Mesenteric fat pad (tissue), 1 donor: Measurements from ENCODE around the gene HIVEP3. TPM values are rescaled to one million over a fixed set of nuclear protein-coding genes. Genes with fewer than 3 reads are reported as not detected.

ENCODE experiments used
- DNase-seq: peaks from one replicate; pipeline ENCODE4 v3.0.0-alpha.2; 2020; ENCODE audit warnings: low spot score
- total RNA-seq: library from RNA; stranded (reverse); fragmentation: NEBNext Ultra II Directional; extraction: Animal tissue kit (Norgen Biotek cat#: 25700); gene quantifications from one replicate; pipeline ENCODE4 v1.2.1, GENCODE V29; 2021
- donor health status: DM: yes; HTN: yes; CAD: no.

The HIVEP3 gene
- total RNA-seq, 1 donor from 2014 or later: 19.9 TPM

DNA sequence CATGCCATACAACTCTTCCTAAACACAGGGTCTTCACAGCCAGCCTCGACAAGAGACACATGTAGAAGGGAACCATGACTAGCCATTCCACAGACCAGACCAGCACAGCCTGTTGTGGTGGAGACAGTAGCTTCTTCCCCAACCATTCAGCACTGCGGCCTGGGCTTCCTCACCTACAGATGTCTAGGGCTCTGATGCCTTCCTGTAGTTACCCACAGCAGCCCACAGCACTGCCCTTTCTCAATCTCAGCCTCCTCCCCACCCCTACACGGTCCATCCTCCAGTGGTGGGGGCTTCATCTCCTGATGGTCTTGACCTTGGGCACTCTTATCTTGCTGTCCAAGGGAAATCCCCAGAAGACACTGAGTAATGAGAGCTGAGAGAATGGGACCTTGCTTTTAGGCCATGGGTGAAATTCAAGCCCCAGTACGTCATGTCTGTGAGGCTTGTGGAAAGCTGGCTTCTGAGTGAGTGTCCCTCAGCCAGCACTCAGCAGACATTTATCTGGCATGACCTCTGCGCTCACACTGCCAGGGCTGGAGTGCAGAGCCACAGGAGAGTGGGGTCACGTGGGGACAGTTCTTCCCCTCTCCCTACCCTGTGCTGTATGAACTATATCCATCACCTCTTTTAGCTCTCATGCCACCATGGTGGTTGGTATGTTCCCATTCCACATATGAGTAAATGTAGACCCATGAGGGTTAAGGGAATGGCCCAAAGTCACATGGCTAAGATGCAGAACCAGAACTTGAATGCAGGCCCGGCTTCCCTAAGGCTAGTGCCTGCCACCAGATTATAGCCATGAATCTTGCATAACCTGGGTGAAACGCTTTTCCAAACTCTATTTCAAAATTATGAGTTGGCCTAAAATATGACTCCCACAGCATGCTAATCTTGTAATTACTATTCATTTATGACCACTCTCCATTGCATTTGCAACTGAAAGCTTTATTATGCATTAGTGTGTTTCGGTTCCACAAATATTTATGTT is 104.7 kb downstream of the HIVEP3 start:
- DNase-seq: no peak

DNA sequence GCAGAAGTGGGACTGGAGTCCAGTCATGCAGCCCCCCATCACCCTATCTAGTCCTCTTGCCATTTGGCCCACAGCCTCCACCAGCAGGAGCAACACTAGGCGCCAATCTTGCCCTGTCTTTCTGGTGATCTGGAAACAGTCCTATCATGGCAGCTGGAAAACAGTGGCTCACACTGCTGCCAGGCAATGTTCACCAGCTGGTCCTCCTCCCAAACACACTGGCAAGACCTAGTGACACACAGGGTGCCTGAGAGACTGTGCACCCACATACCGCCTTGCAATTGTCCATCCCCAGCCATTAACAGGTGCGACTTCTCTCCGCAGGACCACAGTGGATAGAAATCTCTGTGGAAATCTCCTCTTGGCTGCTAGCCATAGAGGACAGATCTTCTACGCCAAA is 105.5 kb downstream of the HIVEP3 start:
- no peak for DNase-seq

DNA sequence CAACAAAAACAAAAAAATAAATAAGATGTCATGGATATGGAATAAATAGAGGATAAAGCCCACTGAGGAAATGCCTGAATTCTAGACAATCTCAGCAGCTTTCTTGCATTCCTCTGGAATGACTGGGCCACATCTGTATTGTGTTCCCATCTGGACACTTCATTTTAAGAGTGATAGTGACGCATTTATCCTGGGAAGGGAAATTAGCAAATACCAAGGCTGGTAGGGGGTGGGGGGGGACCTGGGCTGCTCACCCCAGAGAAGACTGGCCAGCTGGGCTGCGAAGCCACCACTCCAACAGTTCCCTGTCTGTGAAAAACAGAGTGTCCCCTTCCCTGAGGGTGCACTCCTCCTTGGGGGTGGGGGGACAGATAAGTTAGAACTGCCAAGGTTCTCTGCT is 106.3 kb downstream of the HIVEP3 start:
- no peak for DNase-seq

DNA sequence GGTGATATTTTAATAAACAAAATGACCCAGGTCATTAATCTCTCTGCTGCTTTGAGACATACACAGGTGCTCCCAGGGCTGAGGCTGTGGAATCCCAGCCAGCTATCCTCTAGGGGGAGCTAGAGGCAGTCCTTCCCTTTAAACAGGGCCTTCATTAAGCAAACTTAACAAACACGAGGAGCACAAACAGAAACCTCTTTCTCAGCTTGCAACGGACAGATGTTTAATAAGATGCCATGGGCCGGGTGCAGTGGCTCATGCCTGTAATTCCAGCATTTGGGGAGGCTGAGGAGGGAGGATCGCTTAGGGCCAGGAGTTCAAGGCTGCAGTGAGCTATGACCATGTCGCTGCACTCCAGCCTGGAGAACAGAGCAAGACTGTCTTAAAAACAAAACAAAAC is 106.7 kb downstream of the HIVEP3 start:
- DNase-seq: no peak

DNA sequence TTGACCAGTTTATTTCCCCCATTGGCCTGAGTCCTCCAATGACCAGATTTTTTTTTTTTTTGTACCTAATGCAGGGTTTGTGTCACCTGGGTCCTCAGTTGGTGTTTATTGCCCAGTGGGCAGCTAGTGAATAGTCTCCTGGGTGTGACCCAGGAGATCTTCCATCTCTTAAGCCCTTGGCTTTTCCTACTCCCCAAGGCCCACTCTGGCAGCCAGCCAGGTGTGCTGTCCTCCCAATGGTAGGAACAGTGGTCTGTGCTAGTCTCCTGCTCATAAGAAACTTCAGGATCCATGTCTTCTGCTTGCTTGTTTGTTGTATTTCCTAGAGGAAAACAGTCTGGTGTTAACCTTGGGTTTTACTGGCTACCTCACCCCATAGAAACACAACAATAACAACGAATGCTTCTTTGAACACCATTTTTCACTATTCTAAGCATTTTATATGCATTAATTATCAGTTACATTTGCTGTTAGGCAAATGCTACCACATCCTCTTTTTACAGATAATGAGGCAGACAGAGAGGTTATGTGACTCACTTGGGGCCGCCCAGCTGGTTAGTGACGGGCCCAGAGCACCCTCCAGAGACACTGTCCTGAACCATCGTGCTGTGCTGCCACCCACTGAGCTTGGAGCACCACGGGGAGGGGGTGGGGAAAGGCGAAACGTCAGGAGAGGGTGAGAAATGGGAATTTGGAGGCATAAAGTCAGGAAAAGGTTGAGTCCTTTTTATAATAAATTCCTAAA is 107.5 kb downstream of the HIVEP3 start:
- no peak for DNase-seq

DNA sequence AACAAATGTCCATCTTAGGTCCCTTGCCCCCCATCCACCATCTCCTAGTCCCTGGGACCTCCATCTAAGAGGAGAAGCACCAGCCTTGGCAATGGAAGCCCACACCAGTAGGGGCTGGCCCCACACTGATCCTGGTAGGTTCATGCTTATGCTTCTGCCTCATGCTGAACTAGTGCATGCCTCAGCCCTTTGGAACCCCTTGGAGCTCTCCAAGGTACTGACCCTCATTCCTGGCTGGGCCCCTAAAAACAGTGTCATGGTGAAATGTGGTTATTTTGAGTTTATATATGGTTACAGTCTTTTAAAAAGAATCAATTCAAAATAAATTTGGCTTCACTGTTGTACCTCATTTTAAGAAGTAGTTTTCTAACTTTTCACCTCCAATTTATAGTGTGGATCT is 108.3 kb downstream of the HIVEP3 start:
- DNase-seq: no peak

DNA sequence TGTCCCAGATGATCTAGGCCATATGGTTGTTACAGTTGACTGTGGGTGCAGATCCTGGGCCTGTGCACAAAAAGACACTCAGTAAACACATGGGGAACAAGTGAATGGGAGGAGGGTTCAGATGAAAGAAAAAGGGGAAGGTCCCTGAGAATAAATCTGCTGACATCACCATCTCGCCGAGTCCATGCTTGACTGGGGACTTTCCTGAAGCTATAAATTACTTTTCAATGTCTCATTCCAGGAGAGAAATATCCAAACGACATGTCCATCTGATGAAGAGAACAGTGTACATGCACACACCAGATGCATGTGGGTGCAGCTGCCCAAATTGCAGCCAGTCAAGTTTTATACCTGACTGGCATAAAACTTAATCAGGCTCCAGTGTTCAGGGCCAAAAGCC is 109.0 kb downstream of the HIVEP3 start:
- DNase-seq: no peak

DNA sequence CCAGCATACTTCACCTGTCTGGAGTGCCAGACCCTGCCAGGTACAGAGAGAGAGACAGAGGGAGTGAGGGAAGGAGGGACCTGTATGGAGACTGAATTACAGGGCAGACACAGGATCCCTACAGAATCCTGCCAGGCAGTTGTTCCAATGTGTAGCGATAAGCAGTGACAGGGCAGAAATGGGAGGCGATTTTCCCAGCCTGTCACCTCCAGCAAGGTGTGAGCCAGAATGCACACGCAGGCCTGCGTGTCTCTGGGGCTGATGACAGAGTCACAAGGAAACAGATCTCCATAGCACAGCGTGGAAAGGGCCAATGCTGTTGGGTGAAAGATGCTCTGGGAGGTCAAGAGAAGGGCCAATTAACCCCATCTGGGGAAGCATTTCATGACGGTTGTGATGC is 111.3 kb downstream of the HIVEP3 start:
- no peak for DNase-seq

DNA sequence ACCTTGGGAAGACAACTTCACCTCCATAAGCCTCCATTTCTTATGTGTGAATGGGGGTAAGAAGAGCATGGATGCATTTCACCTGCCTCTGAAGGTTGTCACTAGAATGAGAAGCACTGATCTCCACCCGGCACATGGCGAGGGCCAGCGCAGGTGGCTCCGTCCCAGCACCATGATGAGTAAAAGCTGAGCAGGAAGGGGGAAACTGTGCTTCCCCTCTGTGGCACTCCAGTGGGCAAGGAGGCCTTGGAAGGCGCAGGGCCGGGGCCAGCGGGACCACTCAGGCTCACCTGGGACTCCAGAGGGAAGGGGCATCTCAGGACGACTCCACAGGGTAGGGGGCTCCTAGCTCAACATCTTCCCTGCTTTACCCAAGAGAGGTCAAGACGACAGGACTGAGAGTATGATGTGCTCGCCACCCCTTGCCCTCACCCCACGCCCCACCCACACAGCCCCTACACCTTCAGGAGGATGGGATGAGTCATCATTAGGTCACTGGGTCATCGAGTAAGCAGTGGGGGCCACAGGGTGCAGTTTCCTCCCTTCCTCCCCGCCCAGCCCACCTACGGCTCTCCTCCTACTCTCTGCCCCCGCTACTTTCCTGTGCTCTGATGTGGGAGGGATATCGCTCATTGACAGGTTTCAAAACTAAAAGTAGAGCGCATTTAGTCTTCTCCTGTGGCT is 112.1 kb downstream of the HIVEP3 start:
- DNase-seq: no peak

DNA sequence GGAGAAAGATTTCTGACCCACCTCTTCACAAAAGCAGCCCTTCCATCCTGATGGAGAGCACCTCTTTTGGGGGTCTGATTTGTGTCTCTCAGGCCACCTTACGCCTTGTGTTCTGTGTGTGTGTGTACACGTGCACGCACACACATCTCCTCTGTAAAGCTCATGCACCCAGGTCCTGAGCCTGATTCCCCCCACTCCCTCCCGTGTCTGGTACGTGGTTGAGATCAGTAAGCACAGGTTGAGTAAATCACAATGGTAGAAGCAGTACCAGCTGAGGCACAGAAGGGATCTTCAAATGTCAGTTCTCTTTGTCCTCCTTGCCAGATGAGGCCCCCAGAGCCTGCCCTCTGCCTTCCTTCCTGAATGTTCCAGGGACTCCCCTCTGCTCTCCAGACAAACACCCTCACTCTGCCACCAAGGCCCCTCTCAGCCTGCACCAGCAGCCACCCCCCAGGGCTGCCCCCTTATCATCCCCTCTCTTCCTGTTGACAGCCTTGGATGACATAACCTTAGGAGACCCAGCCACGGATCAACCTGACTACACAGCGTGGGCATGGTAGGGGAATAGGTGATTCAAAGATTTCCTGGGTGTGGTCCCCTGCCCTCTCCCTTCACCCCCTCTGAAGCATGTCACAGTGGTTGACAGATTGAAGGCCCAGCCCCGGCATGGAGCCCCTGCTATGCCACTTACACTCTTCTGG is 112.8 kb downstream of the HIVEP3 start:
- no peak for DNase-seq

DNA sequence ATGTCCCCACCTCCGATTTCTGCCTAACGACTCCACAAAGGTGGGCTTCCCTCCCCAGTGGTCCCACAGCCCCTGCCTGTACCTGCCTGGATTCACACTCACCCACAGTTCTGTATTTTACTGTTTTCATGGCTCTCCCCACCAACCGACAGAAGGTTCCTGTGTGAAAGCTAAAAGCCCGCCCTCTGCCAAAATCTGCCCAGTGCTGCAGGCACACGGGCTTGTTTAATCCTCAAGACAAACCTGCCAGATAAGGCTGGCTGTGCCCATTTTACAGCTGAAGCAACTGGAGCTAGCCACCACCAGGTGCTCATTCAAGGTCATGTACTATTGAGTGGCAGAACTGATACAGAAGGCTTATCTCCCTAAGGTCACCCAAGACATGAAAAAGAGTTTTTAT is 114.5 kb downstream of the HIVEP3 start:
- DNase-seq: no peak

DNA sequence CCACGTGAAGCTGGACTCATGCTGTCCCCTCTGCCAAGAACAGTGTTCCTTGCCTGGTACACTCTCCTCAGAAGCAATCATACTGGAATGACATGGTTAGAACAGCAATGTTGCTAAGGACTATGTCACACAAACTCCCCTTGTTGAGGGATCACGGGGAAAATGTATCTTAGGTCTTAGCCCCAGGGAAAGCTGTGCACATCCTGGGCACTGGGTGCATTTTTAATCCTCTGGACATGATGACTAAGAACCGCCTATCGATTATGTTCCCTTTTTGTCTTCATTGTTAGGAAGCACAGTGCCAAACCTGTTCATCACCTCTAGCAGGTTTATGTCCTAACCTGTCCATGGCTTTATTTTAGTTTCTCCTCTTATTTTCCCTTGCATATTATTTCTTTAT is 115.1 kb downstream of the HIVEP3 start:
- DNase-seq: no peak

DNA sequence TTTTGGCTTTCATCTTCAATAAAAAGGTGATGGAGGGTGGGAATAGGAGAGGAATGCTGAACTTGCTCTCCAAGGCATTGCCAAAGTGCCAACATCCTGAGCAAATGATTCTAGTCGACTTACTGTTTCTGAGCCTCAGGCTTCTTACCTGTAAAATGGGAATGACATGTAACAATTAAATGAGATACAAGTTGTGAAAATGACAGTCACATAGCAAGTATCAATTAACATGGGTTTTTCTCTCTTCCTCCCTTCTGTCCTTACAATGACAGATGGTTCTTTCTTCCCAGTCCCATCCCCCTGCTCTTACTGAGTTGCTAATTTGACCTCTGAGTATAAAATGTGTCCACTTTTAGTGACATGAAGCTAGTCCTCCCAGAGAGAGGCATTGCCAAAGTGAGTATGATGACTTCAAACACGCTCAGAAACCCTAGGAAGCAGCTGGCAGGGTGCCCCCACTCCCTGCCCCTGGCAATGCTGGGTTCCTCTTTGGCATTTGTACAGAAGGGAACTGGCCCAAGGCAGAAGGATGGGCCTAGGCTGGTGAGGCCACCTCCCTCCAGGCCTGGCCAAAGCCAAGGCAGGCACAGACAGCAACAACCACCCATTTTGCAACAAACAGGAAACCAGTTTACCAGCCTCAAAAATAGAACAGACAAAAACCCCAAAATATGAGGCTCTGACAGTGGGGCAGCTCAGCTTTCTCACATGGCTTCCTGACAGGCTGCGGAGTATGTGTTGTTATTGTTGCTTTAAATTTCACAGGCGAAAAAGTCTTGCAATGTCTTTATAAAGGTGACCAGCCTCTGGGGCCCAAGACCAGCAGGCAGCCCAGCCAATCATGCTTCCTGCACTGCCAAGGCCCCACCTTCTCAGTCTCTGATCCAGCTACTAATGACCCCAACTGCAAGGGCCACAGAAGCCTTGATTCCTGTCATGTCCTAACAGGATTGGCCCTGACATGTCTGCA is 115.9 kb downstream of the HIVEP3 start:
- DNase-seq: no peak

DNA sequence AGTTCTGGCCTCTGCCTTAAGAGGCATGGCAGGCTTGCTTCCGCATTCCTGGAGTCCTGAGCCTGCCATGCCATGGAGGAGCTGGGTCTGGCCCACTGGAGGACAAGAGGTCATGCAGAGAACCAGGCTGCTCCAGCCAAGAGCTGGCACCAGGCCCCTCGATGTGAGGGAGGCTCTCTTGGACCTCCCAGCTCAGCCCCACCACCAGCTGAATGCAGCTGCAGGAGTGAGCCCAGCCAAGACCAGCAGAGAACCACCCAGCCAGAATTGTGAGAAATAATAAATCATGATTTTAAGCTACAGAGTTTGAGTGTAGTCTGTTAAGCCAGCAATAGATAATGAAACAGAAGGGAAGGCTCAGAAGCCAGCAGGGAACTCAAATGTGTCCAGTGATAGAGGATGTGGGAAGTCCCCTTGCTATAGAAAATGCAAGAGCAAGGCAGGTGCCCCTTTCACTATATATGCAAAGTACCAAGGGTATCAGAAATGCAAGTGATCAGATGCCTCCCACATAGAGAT is 118.4 kb downstream of the HIVEP3 start:
- DNase-seq: no peak

DNA sequence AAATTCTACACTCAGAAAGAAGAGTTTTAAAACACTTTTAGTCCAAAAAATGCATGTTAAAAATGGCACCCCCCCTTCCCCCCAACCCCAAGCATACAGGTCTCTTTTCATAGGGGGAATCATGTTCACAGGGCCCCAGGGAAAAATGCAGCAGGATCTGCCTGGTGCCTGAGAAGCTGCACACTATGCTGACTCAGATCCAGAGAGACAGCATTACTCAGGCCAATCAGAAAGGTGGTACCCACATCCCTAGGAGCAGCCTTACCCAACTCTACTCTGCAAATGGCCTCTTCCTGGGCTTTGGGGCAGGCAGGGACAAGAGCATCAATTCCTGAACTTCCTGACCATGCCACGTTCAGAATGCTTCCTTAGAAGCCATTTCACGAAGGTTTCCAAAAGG is 119.0 kb downstream of the HIVEP3 start:
- no peak for DNase-seq

DNA sequence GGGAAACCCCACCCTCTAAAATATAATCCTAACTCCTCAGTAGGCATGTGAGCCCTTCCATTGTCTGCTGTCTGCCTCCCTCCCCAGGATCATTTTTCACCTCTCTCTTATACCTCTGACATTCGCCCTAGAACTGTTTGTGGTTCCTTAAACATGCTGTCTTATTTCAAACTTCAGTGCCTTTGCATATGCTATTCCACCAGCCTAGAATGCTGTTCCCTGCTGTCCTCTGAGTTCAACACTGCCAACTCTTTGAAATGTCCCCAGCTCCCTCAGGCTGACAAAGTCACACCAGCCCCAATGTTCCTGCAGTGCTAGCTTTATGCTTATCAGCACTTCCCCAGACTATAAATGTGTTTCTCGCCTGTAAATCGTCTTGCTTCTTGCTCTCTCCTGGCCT is 119.5 kb downstream of the HIVEP3 start:
- DNase-seq: no peak

DNA sequence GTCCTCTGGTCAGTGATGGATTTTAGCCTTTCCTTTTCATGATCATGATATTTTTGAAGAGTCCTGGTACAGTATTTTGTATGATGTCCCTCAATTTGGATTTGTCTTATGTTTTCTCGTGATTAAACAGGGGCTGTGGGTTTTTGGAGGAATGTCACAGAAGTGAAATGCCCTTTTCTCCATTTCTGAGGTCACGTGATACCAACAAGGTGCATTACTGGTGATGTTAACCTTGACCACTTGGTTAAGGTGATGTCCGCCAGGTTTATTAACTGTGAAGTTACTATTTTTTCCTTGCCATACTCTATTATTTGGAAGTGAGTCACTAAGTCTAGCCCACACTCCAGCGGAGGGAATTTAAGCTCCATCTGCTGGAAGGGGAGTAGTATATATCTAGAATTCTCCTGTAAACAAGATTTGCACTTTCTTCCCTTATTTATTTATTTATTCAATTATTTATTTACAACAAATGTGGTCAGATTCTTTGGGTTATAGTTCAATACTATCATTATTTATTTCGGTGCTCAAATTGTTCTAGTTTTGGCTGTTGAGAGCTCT is 123.4 kb downstream of the HIVEP3 start:
- DNase-seq: no peak

DNA sequence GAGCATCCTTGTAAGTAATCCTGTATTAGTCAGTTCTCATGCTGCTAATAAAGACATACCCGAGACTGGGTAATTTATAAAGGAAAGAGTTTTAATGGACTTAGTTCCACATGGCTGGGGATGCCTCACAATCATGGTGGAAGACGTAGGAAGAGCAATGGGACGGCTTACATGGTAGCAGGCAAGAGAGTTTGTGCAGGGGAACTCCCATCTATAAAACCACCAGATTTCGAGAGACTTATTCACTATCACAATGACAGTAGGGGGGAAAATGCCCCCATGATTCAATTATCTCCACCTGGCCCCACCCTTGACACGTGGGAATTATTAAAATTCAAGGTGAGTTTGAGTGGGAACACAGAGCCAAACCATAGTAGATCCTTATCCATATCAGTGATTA is 124.7 kb downstream of the HIVEP3 start:
- DNase-seq: no peak

DNA sequence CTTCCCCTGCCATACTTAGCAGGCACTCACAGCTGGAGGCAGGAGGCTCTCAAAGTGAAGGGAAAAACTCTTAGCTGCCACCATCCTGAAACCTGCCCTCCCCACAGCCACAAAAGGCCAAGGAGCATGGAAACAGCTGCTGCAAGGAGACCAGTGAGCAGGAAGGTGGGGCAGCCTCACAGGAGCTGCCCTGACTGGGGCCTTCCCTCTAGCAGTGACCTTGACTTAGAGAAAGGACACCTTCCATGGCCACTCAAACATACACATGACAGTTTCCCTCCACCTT is 126.3 kb downstream of the HIVEP3 start:
- no peak for DNase-seq
